ENCODE data around the gene RDH12. TPM values are rescaled to one million over a fixed set of nuclear protein-coding genes. Genes with fewer than 3 reads are reported as not detected.

The RDH12 gene
- total RNA-seq, 1 experiment from 2014 or later, result not detected

GRCh38 chr14:67674480-67675218 lies 27.0 kb upstream of the RDH12 start, which contains the start of gene VTI1B:
Gene VTI1B, minus strand, starts transcription at chr14:67674632. Its CDS starts 143 bp downstream, at chr14:67674489.
- Histone ChIP-seq H2AFZ (peak within 1 kb of the TSS; percentile 94), H3K27ac (peak within 1 kb of the TSS; percentile 79), H3K4me3 (peak within 1 kb of the TSS; percentile 87), H3F3A (ENCODE audit: insufficient read depth, low read depth) (peaks cover 36% of the 10 kb centered on the region), H3K4me1 (replicated peaks; ENCODE audit: insufficient read depth) (peaks cover 20% of the 10 kb centered on the region), H3K9me3 (ENCODE audit: insufficient read depth, low read depth) (no peaks in the 10 kb centered on the region), H3K79me2 (ENCODE audit: low read depth) (peaks cover 57% of the 10 kb centered on the region), H4K20me1 (ENCODE audit: insufficient read depth) (peaks cover 40% of the 10 kb centered on the region), H3K27me3 (ENCODE audit: insufficient read depth, low read depth) (no peaks in the 10 kb centered on the region), H3K4me2 (peak within 1 kb of the TSS; percentile 98), H3K36me3 (ENCODE audit: low read depth) (peaks cover 27% of the 10 kb centered on the region), H3K9me2 (ENCODE audit: insufficient read depth) (no peaks in the 10 kb centered on the region)
- intact Hi-C loops (cut with micrococcal nuclease; ENCODE audit: unreplicated experiment), result loop anchor here (1.0 kb wide), 1 partner anchor 21 kb away; the partner anchor contains the start of gene RDH11
- ChIA-PET POLR2A (ENCODE audit: unreplicated experiment) (interaction anchor here (0.7 kb wide), 1 partner anchor 75 kb away, joined by 3 read pairs; the partner anchor contains the start of gene PIGH), CTCF (interaction anchor here (0.6 to 2.0 kb wide), 2 partner anchors 29 to 56 kb away, joined by 3 to 5 read pairs; no protein-coding TSS in a partner anchor)
- BruUV-seq (replicated peaks), result no TSS peak
- peak; percentile 66 to 83 for DNase-seq
- TF ChIP-seq CTCF (conservative IDR thresholded peaks at IDR 0.05), result no peak; the same call in 1 of the 2 replicates
- TF ChIP-seq EZH2 (IDR thresholded peaks at IDR 0.05; ENCODE audit: low read depth), result no peak

GRCh38 chr14:67675219-67675582 lies 26.5 kb upstream of the RDH12 start:
- H3K4me1 ChIP-seq (replicated peaks; ENCODE audit: insufficient read depth), result peaks cover 26% of the 10 kb centered on the region
- intact Hi-C loops (cut with micrococcal nuclease; ENCODE audit: unreplicated experiment), result no loop called here
- TSS peak; percentile 73 for BruUV-seq (replicated peaks)
- no peaks in the 10 kb centered on the region for H3K27me3 ChIP-seq (ENCODE audit: insufficient read depth, low read depth)
- H3K9me3 ChIP-seq (ENCODE audit: insufficient read depth, low read depth), result no peaks in the 10 kb centered on the region
- TF ChIP-seq EZH2 (IDR thresholded peaks at IDR 0.05; ENCODE audit: low read depth) (no peak), CTCF (conservative IDR thresholded peaks at IDR 0.05) (no peak; the same call in 1 of the 2 replicates)
- CTCF ChIA-PET, result interaction anchor here (0.6 kb wide), 1 partner anchor 56 kb away, joined by 3 read pairs; no protein-coding TSS in a partner anchor
- peaks cover 41% of the 10 kb centered on the region for H3F3A ChIP-seq (ENCODE audit: insufficient read depth, low read depth)
- H3K36me3 ChIP-seq (ENCODE audit: low read depth), result peaks cover 27% of the 10 kb centered on the region
- no peak for DNase-seq
- H3K79me2 ChIP-seq (ENCODE audit: low read depth), result peaks cover 51% of the 10 kb centered on the region
- H4K20me1 ChIP-seq (ENCODE audit: insufficient read depth), result peaks cover 35% of the 10 kb centered on the region
- POLR2A ChIA-PET (ENCODE audit: unreplicated experiment), result interaction anchor here (0.7 kb wide), 1 partner anchor 75 kb away, joined by 3 read pairs; the partner anchor contains the start of gene PIGH
- H3K4me2 ChIP-seq, result peak overlapping the region; percentile 98
- peak overlapping the region; percentile 94 for H2AFZ ChIP-seq
- H3K9me2 ChIP-seq (ENCODE audit: insufficient read depth), result no peaks in the 10 kb centered on the region
- H3K27ac ChIP-seq, result peak overlapping the region; percentile 79
- peak overlapping the region; percentile 87 for H3K4me3 ChIP-seq

GRCh38 chr14:67679006-67679405 lies 22.7 kb upstream of the RDH12 start:
- Histone ChIP-seq H2AFZ (no peak overlapping the region), H3K4me3 (no peak overlapping the region), H3F3A (ENCODE audit: insufficient read depth, low read depth) (peaks cover 62% of the 10 kb centered on the region), H3K4me1 (replicated peaks; ENCODE audit: insufficient read depth) (peaks cover 33% of the 10 kb centered on the region), H3K4me2 (no peak overlapping the region), H3K79me2 (ENCODE audit: low read depth) (peaks cover 24% of the 10 kb centered on the region), H4K20me1 (ENCODE audit: insufficient read depth) (peaks cover 4% of the 10 kb centered on the region), H3K27ac (no peak overlapping the region), H3K9me3 (ENCODE audit: insufficient read depth, low read depth) (no peaks in the 10 kb centered on the region), H3K27me3 (ENCODE audit: insufficient read depth, low read depth) (no peaks in the 10 kb centered on the region), H3K36me3 (ENCODE audit: low read depth) (peaks cover 49% of the 10 kb centered on the region), H3K9me2 (ENCODE audit: insufficient read depth) (no peaks in the 10 kb centered on the region)
- DNase-seq, result no peak
- intact Hi-C loops (cut with micrococcal nuclease; ENCODE audit: unreplicated experiment), result no loop called here
- BruUV-seq (replicated peaks), result no TSS peak
- POLR2A ChIA-PET (ENCODE audit: unreplicated experiment), result no interaction called here
- CTCF ChIA-PET, result interaction anchor here (0.6 to 0.7 kb wide), 2 partner anchors 75 to 1319 kb away, joined by 3 to 5 read pairs; no protein-coding TSS in a partner anchor
- TF ChIP-seq CTCF (conservative IDR thresholded peaks at IDR 0.05) (no peak), EZH2 (IDR thresholded peaks at IDR 0.05; ENCODE audit: low read depth) (no peak)

Measured in PC-9 (cell line).